Pancreas (tissue), 10 donors: ENCODE measurements around the gene PLA2G4B. TPM values are rescaled to one million over a fixed set of nuclear protein-coding genes. Genes with fewer than 3 reads are reported as not detected.

Experiments
- ATAC-seq, 4 donors: fragments of 200-7000 bp; cut with Tn5 transposase; one replicate each; pipeline versions ENCODE4 v1.8.0 to v1.9.1; 2020; ENCODE audit warnings: mild to moderate bottlenecking in 4 of 4, moderate library complexity in 4 of 4
- DNase-seq, 6 donors: peaks; one replicate each; pipeline ENCODE4 v3.0.0-alpha.2; 2020
- FAIRE-seq: peaks from 2 replicates; lab custom pipeline; 2012; peaks lifted over from hg19 to GRCh38; lab: Jason Lieb, UNC
- H3K27ac ChIP-seq, 4 donors: fragments of 200-600 bp; sonication (generic); 1 replicate in 3 of 4; 2 replicates in 1 of 4; pipeline versions ENCODE4 v1.5.0 to v1.8.0; 2020
- H3K27me3 ChIP-seq, 4 donors: fragments of 200-600 bp; one replicate each; pipeline ENCODE4 v1.8.0; 2021
- H3K36me3 ChIP-seq, 3 donors: fragments of 200-600 bp; sonication (generic) in 1 of 3; one replicate each; pipeline versions ENCODE4 v1.5.0 to v1.8.0; 2020 to 2021
- H3K4me1 ChIP-seq, 3 donors: fragments of 200-600 bp; one replicate each; pipeline ENCODE4 v1.8.0; 2021
- H3K4me3 ChIP-seq, 4 donors: fragments of 200-600 bp; sonication (generic) in 2 of 4; one replicate each; pipeline versions ENCODE4 v1.5.0 to v1.8.0; 2020 to 2021
- H3K9me3 ChIP-seq, 4 donors: fragments of 200-600 bp; one replicate each; pipeline ENCODE4 v1.8.0; 2021
- WGBS, 2 donors: extraction: QIAGEN DNeasy Blood & Tissue Kit; methylation state at CpG; one replicate each; pipeline ENCODE4 v1.1.7; 2013; 5-methylcytosine and 5-hydroxymethylcytosine counted together
- intact Hi-C, 3 donors: fragments of 100-400 bp; cut with DNase I; formaldehyde crosslinking; loops; one replicate each; pipeline versions ENCODE4 v1.11.1 to v1.14.2; 2022
- polyA plus RNA-seq, 2 donors: library from polyadenylated mRNA; stranded (reverse); fragments of 200-250 nt; gene quantifications; one replicate each; pipeline ENCODE4 v1.2.3, GENCODE V29; 2013
- total RNA-seq, 6 donors: library from RNA; stranded (reverse); fragmentation: NEBNext Ultra II Directional in 4 of 6; extraction: Animal tissue kit (Norgen Biotek cat#: 25700) in 4 of 6; gene quantifications; one replicate each; pipeline versions ENCODE4 v1.2.1 to v1.2.4, GENCODE V29; 2021 to 2023
- TF ChIP-seq, protein P1 (sequence below), 4 donors: fragments of 200-600 bp; sonication (generic) in 3 of 4; IDR thresholded peaks; one replicate each; pipeline versions ENCODE4 v1.5.0 to v1.8.0; 2021; ENCODE audit warnings: antibody characterized with exemption in 4 of 4
- donor health status: healthy with polysubstance abuse.
- donor health status: DM: no; HTN: no; CAD: no; lungs with moderate emphysema.
- donor health status: DM: no; HTN: no; CAD: no.
- donor health status: control.
- donor health status: control.
- donor health status: Bipolar disorder and iron deficiency.
- donor health status: DM: yes; HTN: yes; CAD: no.
- donor health status: DM: no; HTN: no; CAD: no.
- donor health status: DM: no; HTN: no; CAD: no.
- donor health status: DM: yes; HTN: yes; CAD: no.

Gene PLA2G4B
- total and polyA plus RNA-seq, 8 donors: 3.5 to 56.8 (median 6.4) TPM

DNA sequence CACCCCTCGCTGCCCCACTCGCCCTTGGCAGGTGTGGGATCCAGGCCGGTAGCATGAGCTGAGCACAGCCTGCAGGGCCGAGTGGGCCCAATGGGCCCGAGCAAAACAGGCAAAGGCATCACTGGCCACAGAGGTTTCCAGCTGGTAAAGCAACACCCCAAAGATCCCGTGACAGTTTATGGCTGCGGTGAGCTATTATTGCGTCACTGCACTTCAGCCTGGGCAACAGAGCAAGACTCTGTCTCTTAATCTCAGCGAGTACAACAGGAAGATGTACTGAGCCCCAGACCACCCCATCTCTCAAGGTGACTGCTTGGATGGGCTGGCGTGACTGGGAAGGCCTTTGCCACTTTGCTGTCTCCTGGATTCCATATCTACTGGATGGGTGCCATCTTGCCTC, 6.4 kb upstream of the PLA2G4B start:
- 93% methylated on average over 10 of the region's 10 CpGs for WGBS, 2 donors
- FAIRE-seq (no peak), ATAC-seq (no peak), DNase-seq (no peak)
- intact Hi-C loops: loop anchor here in 1 of 3 donors (5.0 kb wide), 1 partner anchor 35 kb away; no protein-coding TSS in a partner anchor
- no peak overlapping the region for H3K27ac ChIP-seq
- no peaks in the 10 kb centered on the region for H3K36me3 ChIP-seq
- TF ChIP-seq, protein P1, sequence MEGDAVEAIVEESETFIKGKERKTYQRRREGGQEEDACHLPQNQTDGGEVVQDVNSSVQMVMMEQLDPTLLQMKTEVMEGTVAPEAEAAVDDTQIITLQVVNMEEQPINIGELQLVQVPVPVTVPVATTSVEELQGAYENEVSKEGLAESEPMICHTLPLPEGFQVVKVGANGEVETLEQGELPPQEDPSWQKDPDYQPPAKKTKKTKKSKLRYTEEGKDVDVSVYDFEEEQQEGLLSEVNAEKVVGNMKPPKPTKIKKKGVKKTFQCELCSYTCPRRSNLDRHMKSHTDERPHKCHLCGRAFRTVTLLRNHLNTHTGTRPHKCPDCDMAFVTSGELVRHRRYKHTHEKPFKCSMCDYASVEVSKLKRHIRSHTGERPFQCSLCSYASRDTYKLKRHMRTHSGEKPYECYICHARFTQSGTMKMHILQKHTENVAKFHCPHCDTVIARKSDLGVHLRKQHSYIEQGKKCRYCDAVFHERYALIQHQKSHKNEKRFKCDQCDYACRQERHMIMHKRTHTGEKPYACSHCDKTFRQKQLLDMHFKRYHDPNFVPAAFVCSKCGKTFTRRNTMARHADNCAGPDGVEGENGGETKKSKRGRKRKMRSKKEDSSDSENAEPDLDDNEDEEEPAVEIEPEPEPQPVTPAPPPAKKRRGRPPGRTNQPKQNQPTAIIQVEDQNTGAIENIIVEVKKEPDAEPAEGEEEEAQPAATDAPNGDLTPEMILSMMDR (IDR thresholded peaks at IDR 0.05): no peak
- H3K4me3 ChIP-seq: no peak overlapping the region
- no peaks in the 10 kb centered on the region for H3K9me3 ChIP-seq
- H3K4me1 ChIP-seq: peaks cover 4 to 7% (median 6%) of the 10 kb centered on the region in 3 donors
- no peaks in the 10 kb centered on the region for H3K27me3 ChIP-seq

DNA sequence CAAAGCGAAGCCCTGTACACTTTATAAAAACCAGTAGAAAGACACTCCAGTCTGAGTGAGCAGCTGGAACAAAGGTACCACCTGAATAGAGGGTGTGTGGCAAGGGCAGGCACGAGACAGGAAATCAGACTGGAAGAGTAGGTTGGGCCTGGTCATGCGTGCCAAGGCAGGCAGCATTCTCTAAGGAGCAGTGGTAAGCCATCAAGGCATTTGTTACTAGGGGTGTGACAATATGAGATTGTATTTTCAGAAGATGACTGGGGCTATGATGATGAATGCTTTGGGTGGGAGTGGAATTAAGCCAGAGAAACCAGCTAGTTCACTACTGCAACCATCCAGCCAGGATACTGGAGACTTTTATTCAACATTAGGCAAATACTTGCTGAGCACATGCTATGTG, 5.8 kb upstream of the PLA2G4B start:
- WGBS, 2 donors: 74 to 83% methylated on average over 3 of the region's 3 CpGs
- no peaks in the 10 kb centered on the region for H3K27me3 ChIP-seq
- FAIRE-seq (no peak), ATAC-seq (no peak), DNase-seq (no peak)
- peaks cover 0 to 7% (median 6%) of the 10 kb centered on the region in 3 donors for H3K4me1 ChIP-seq
- TF ChIP-seq, protein P1 (IDR thresholded peaks at IDR 0.05): no peak
- no peak overlapping the region for H3K4me3 ChIP-seq
- H3K9me3 ChIP-seq: no peaks in the 10 kb centered on the region
- H3K27ac ChIP-seq: no peak overlapping the region
- H3K36me3 ChIP-seq: no peaks in the 10 kb centered on the region
- intact Hi-C loops: loop anchor here in 1 of 3 donors (5.0 kb wide), 1 partner anchor 34 kb away; no protein-coding TSS in a partner anchor

- H3K9me3 ChIP-seq: no peaks in the 10 kb centered on the region
- ATAC-seq (no peak), FAIRE-seq (no peak), DNase-seq (no peak)
- TF ChIP-seq, protein P1 (IDR thresholded peaks at IDR 0.05): no peak
- peaks cover 0 to 2% (median under 1%) of the 10 kb centered on the region in 3 donors for H3K4me1 ChIP-seq
- no peaks in the 10 kb centered on the region for H3K27me3 ChIP-seq
- H3K36me3 ChIP-seq: no peaks in the 10 kb centered on the region
- H3K27ac ChIP-seq: no peak overlapping the region
- intact Hi-C loops: loop anchor here in 1 of 3 donors (5.0 kb wide), 1 partner anchor 33 kb away; no protein-coding TSS in a partner anchor
- no peak overlapping the region for H3K4me3 ChIP-seq
- WGBS, 2 donors: 94% methylated on average over 3 of the region's 3 CpGs
These were observed 4.6 kb upstream of the PLA2G4B start for GRCh38 chr15:41834096-41834495.

DNA sequence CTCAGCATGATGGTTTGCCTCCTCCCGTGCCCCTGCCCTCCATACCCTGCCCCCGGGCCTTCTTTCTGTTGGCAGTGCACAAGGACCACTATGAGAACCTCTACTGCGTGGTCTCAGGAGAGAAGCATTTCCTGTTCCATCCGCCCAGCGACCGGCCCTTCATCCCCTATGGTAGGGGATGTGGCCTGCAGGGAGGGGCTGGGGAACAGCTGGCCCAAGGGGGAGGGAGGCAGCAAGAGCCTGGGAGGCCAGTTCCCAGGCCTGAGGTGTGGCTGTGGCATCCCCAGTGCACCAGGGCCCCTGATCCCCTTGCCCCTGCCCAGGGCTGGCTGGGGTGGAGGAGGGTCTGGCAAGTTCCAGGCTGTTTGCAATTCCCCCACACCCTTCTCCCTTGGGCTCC, 2.6 kb upstream of the PLA2G4B start:
- H3K4me3 ChIP-seq: no peak overlapping the region
- WGBS, 2 donors: 91 to 95% methylated on average over 6 of the region's 6 CpGs
- H3K27me3 ChIP-seq: no peaks in the 10 kb centered on the region
- ATAC-seq (no peak), FAIRE-seq (no peak), DNase-seq (no peak)
- no peaks in the 10 kb centered on the region for H3K9me3 ChIP-seq
- H3K4me1 ChIP-seq: no peaks in the 10 kb centered on the region
- intact Hi-C loops: no loop called here
- TF ChIP-seq, protein P1 (IDR thresholded peaks at IDR 0.05): no peak
- H3K27ac ChIP-seq: no peak overlapping the region
- no peaks in the 10 kb centered on the region for H3K36me3 ChIP-seq

- H3K27me3 ChIP-seq: no peaks in the 10 kb centered on the region
- no peak overlapping the region for H3K4me3 ChIP-seq
- DNase-seq (no peak), ATAC-seq (no peak), FAIRE-seq (no peak)
- WGBS, 2 donors: 95 to 96% methylated on average over 23 of the region's 23 CpGs
- peaks cover 0 to 3% (median 0%) of the 10 kb centered on the region in 3 donors for H3K36me3 ChIP-seq
- intact Hi-C loops: no loop called here
- no peaks in the 10 kb centered on the region for H3K9me3 ChIP-seq
- TF ChIP-seq, protein P1 (IDR thresholded peaks at IDR 0.05): no peak
- H3K27ac ChIP-seq: no peak overlapping the region
- no peaks in the 10 kb centered on the region for H3K4me1 ChIP-seq
These were observed 1.8 kb upstream of the PLA2G4B start for GRCh38 chr15:41836713-41837454.
